SU-DHL-6 (cell line): ENCODE results near the gene ENTPD8.

Experiments used
- H2AFZ ChIP-seq: fragments of 200-600 bp; sonication (generic); 2 replicates; pipeline ENCODE4 v1.6.1; 2014; ENCODE audit warnings: low read depth, mild to moderate bottlenecking, moderate library complexity, mixed read lengths, antibody characterized with exemption, low read length; ENCODE audit not compliant: severe bottlenecking
- H3F3A ChIP-seq: fragments of 200-600 bp; shearing (Covaris generic); 2 replicates; pipeline ENCODE4 v1.6.0; 2016; ENCODE audit warnings: antibody characterized with exemption, mild to moderate bottlenecking; ENCODE audit not compliant: insufficient read depth
- H3K27ac ChIP-seq: fragments of 200-600 bp; sonication (generic); 2 replicates; pipeline ENCODE4 v1.5.1; 2016; ENCODE audit warnings: low read depth, mild to moderate bottlenecking, low read length, moderate library complexity, mixed read lengths
- H3K27me3 ChIP-seq: fragments of 200-600 bp; sonication (generic), shearing (Covaris generic); 2 replicates; pipeline ENCODE4 v1.6.0; 2014; ENCODE audit warnings: mild to moderate bottlenecking, low read length
- H3K36me3 ChIP-seq: fragments of 200-600 bp; sonication (generic); 2 replicates; pipeline ENCODE4 v1.6.1; 2014; ENCODE audit warnings: mild to moderate bottlenecking, low read length, mixed read lengths
- H3K4me2 ChIP-seq: fragments of 300-600, 200-600 bp; shearing (Covaris generic), sonication (generic); 2 replicates; pipeline ENCODE4 v1.6.0; 2014; ENCODE audit warnings: low read length, low read depth, mild to moderate bottlenecking; ENCODE audit not compliant: poor library complexity, severe bottlenecking
- H3K4me3 ChIP-seq: fragments of 200-600 bp; sonication (generic); 2 replicates; pipeline ENCODE4 v1.5.1; 2014; ENCODE audit warnings: antibody characterized with exemption, low read length, mild to moderate bottlenecking, mixed read lengths; ENCODE audit not compliant: insufficient read depth, poor library complexity, severe bottlenecking
- H3K79me2 ChIP-seq: fragments of 200-600 bp; sonication (generic); 2 replicates; pipeline ENCODE4 v1.6.1; 2014; ENCODE audit warnings: mild to moderate bottlenecking, low read length, moderate library complexity; ENCODE audit not compliant: insufficient read depth
- H3K9ac ChIP-seq: fragments of 200-600 bp; sonication (generic); 2 replicates; pipeline ENCODE4 v1.7.0; 2014; ENCODE audit warnings: mild to moderate bottlenecking, low read length
- H3K9me2 ChIP-seq: fragments of 200-600 bp; sonication (generic); replicated peaks from 2 replicates; pipeline ENCODE4 v1.6.1; 2014; ENCODE audit warnings: low read length; ENCODE audit not compliant: insufficient read depth
- H3K9me3 ChIP-seq: fragments of 200-600 bp; sonication (generic); 2 replicates; pipeline ENCODE4 v1.6.1; 2014; ENCODE audit warnings: low read length, mixed read lengths; ENCODE audit not compliant: insufficient read depth
- H4K20me1 ChIP-seq: fragments of 200-600 bp; sonication (generic); 2 replicates; pipeline ENCODE4 v1.6.1; 2014; ENCODE audit warnings: low read depth, mild to moderate bottlenecking, antibody characterized with exemption, low read length, moderate library complexity, mixed read lengths
- EZH2phosphoT487 ChIP-seq: fragments of 200-600 bp; sonication (generic), shearing (Covaris generic); conservative IDR thresholded peaks from 2 replicates; pipeline ENCODE4 v1.6.1; 2018; ENCODE audit warnings: mild to moderate bottlenecking, antibody characterized with exemption, low read length, moderate library complexity, mixed read lengths
- TF ChIP-seq, protein P1 (sequence below): fragments of 200-600 bp; sonication (generic); IDR thresholded peaks from one replicate; pipeline ENCODE4 v1.5.1; 2017; ENCODE audit warnings: antibody characterized with exemption, mild to moderate bottlenecking, low read length, moderate library complexity; ENCODE audit not compliant: insufficient read depth, poor library complexity, severe bottlenecking

ENTPD8 gene

DNA sequence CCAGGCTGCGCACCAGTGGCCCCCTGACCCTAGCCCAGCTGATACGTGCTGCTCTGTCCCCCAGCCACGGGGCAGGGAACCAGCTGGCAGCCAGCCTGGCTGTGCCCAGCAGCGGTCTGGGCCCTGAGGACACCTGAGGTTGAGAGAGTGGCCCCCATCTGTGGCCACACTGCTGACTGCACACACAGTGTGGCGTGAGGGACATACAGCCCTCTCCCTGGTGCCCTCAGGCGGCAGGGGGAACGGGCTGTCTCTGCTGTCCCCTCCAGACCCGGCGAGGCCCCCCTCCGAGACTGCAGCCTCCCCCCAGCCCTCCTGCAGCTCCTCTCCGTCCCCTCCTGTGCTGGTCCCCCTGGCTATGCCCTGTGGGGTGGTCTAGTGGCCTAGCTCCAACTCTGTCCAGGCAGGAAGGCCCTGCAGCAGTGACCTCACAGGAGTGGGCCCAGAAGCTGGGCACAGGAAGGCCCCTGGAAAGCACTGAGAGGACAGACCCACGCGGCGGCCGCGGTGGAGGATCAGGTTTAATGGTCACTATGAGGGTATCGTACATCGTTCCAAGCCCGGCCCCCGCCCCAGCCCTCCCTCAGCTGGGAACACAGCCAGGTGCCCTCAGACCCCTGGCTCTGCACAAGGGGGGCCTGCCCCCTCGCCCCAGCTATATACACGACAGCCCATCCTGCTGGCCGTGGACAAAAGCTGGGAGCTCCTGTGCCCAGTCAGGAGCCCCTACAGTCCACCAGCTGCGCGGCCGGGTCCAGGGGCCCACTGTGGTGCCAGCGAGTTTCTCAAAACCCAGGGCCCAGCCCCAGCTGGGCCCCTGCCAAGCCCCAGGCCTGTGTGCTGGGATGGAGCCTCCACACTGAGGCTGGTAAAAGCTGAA, 6.8 kb upstream of the ENTPD8 start:
- no peak for TF ChIP-seq EZH2phosphoT487
- TF ChIP-seq, protein P1, sequence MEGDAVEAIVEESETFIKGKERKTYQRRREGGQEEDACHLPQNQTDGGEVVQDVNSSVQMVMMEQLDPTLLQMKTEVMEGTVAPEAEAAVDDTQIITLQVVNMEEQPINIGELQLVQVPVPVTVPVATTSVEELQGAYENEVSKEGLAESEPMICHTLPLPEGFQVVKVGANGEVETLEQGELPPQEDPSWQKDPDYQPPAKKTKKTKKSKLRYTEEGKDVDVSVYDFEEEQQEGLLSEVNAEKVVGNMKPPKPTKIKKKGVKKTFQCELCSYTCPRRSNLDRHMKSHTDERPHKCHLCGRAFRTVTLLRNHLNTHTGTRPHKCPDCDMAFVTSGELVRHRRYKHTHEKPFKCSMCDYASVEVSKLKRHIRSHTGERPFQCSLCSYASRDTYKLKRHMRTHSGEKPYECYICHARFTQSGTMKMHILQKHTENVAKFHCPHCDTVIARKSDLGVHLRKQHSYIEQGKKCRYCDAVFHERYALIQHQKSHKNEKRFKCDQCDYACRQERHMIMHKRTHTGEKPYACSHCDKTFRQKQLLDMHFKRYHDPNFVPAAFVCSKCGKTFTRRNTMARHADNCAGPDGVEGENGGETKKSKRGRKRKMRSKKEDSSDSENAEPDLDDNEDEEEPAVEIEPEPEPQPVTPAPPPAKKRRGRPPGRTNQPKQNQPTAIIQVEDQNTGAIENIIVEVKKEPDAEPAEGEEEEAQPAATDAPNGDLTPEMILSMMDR: no peak
- Histone ChIP-seq H3K79me2 (no peaks in the 10 kb centered on the region), H3K27me3 (no peaks in the 10 kb centered on the region), H3K9ac (no peak overlapping the region), H3K4me3 (no peak overlapping the region), H3K9me2 (no peaks in the 10 kb centered on the region), H3K4me2 (no peak overlapping the region), H3K27ac (no peak overlapping the region), H3K36me3 (no peaks in the 10 kb centered on the region), H4K20me1 (no peaks in the 10 kb centered on the region), H3K9me3 (no peaks in the 10 kb centered on the region), H3F3A (no peaks in the 10 kb centered on the region; the same call in 1 of the 2 replicates), H2AFZ (no peak overlapping the region)

DNA sequence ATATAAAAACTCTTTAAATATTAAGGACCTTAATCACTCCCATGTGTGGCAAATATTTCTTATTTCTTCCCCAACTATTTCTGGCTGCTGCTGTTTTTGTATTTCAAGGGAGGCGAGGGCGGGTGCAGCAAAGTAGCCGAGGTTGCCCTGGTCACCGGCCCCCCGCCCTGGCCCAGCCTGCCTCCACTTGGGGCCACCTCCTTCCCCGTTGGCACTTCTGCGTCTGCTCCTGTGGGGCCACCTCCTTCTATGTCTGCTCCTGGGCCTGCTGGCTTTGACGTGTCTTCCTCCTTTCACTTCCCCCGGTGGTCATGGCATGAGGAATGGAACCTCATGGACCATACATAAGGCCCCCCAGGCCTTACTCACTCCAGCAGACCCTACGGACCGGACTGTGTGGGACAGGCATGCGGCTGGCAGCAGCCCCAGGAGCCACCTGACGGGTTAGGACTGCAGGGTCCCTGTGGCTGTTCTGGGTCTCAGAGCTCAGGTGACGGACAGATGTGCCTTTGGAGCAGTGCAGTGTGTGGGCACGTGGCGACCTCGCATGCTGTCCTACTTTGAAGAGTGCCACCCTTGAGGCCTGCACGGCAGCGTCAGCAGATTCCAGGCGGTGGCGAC, 5.8 kb upstream of the ENTPD8 start:
- no peak overlapping the region for H3K4me2 ChIP-seq
- no peaks in the 10 kb centered on the region for H3K9me2 ChIP-seq

DNA sequence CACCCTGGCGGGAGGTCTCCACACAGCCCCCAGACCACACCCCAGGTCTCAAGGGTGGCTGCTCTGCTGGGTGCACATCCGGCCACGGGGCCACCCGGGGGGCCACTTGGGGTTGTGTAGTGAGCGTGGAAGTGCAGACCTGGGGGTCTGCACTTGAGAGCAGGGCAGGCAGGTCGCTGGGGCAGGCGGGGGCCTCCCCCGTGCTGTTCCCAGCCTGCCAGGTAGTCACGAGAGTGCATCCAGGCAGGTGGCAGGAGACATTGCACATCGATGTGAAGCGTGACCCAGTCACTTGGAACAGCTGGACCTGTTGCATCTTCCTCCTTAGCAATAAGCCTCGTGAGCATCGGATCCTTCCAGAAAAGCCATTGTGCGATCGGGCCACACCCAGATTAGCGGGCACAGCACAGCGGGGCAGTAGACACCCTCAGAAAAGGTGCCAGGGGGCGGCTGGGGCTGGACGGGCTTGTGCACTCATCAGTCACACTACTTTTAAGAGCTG, 4.8 kb upstream of the ENTPD8 start:
- no peaks in the 10 kb centered on the region for H3K9me3 ChIP-seq
- H3K27me3 ChIP-seq: no peaks in the 10 kb centered on the region
- H3K36me3 ChIP-seq: no peaks in the 10 kb centered on the region
- no peak overlapping the region for H3K27ac ChIP-seq
- H3F3A ChIP-seq: peaks cover 6% of the 10 kb centered on the region
- no peaks in the 10 kb centered on the region for H3K79me2 ChIP-seq
- no peaks in the 10 kb centered on the region for H4K20me1 ChIP-seq
- no peak overlapping the region for H3K4me3 ChIP-seq
- no peaks in the 10 kb centered on the region for H3K9me2 ChIP-seq
- no peak for TF ChIP-seq EZH2phosphoT487
- TF ChIP-seq, protein P1: no peak
- no peak overlapping the region for H2AFZ ChIP-seq
- H3K4me2 ChIP-seq: no peak overlapping the region
- H3K9ac ChIP-seq: no peak overlapping the region

More for the DNA sequence above, 5.8 kb upstream of the ENTPD8 start:
- no peak for TF ChIP-seq EZH2phosphoT487
- TF ChIP-seq, protein P1: no peak
- Histone ChIP-seq H3K79me2 (no peaks in the 10 kb centered on the region), H3K4me3 (no peak overlapping the region), H3K27me3 (no peaks in the 10 kb centered on the region), H3K9me3 (no peaks in the 10 kb centered on the region), H3K27ac (no peak overlapping the region), H3F3A (peaks cover 4% of the 10 kb centered on the region), H4K20me1 (no peaks in the 10 kb centered on the region), H3K9ac (no peak overlapping the region), H2AFZ (no peak overlapping the region), H3K36me3 (no peaks in the 10 kb centered on the region)
